ENCODE results near the gene MRFAP1L1.
A peak's percentile ranks its signal among the peaks of the same experiment; 100 is the strongest.
"Not testable (repeated sequence)": the region's sequence is repeated elsewhere in the genome, so short reads cannot be mapped to it uniquely, and the experiment has no call there.

Gene MRFAP1L1

GRCh38 chr4:6733358-6734164 is 23.9 kb upstream of the MRFAP1L1 start:
- no peak for DNase-seq

GRCh38 chr4:6732441-6733357 is 23.0 kb upstream of the MRFAP1L1 start:
- DNase-seq: peak; percentile 82

GRCh38 chr4:6731780-6732179 is 22.1 kb upstream of the MRFAP1L1 start:
- no peak for DNase-seq

DNA sequence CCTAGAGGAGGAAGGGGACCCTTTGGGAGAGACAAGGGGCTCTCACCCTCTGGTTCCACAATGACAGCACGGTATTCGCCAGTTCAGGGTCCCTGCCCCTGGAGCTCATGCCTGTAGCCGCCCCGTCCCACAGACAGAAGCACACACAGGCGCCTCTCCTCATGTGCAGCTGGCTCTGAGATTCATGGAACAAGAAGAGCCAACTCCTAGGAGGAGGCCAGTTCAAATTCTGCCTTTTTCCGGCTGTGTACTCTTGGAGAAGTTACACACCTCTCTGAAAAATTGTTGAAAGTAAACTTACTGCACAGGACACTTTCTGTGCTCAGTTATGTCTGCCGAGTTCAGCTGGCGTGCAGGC is 21.6 kb upstream of the MRFAP1L1 start:
- DNase-seq: no peak

DNA sequence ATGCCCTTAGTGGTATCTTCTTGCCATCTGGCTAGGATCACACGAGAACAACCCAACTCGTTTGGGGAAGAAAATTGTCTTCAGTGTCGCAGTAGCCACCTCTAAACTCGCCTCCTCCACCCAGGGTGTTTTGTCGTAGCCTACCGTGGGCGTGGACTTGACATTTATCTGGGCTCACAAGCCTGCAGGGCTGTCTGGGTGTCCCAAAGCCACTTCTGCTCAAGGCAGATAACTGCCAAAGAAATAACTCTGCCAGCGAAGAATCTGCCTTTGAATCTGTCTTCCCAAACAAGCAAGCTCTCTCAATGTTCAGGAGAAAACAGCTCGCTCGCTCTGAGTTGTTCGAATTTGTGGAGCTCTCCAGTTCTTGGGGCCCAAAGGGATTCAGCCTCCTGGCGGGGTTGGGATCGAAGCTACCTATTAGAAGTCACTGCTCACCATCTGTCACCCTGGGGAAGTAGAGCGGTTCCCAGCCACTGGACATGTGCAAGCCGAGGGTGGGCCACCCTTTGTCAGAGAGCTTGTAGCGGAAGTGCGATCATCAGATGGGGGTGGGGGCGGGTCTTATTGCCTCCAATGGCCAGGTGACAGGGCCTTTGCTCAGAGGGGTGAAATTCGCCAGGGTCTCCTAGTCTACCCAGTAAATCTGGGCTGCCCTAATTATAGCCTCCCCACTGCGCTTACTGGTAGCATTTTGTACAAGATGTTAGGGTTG is 21.1 kb upstream of the MRFAP1L1 start:
- no peak for DNase-seq

GRCh38 chr4:6728320-6729029 is 18.8 kb upstream of the MRFAP1L1 start:
- DNase-seq: no peak

- no peak for DNase-seq
These were observed 18.2 kb upstream of the MRFAP1L1 start for GRCh38 chr4:6727943-6728250.

DNA sequence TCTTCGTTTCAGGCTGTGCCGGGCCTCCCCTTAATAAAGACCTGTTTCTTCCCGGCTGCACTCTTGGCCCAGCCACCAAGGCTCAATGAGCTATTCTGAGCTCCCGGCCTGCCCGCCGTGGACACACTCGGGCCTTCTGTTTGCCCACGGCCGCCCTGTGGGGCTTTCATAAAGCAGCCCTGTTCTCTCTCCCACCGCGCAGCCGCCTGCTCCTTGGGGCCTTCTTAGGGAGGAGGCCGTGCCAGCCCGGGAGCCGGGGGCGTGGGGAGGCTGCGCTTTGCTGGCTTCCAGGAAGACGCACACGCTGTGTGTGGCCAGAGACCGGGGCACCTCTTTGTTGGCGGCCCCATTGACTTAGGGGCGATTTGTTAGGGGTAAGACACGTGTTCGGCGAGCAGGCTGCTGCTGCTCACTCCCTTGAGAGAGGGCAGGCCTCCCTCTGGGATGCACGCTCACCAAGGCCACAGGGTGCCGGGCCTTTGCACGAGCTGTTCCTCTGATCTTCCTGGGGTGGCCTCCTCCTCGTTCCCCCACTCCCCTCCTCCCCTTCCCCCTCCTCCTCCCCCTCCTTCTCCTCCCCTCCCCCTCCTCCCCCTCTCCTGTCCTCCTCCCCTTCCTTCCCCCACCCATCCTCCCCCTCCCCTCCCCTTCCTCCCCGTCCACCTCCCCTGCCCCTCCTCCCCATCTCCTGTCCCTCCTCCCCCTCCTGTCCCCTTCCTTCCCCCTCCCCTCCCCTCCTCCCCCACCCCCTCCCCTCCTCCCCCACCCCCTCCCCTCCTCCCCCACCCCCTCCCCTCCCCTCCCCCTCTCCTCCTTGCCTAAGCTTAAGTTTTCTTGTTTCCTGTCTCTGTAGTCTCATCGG is 17.6 kb upstream of the MRFAP1L1 start:
- no peak for DNase-seq

- DNase-seq: not testable (repeated sequence)
These were observed 15.8 kb upstream of the MRFAP1L1 start for GRCh38 chr4:6725427-6725961.

DNA sequence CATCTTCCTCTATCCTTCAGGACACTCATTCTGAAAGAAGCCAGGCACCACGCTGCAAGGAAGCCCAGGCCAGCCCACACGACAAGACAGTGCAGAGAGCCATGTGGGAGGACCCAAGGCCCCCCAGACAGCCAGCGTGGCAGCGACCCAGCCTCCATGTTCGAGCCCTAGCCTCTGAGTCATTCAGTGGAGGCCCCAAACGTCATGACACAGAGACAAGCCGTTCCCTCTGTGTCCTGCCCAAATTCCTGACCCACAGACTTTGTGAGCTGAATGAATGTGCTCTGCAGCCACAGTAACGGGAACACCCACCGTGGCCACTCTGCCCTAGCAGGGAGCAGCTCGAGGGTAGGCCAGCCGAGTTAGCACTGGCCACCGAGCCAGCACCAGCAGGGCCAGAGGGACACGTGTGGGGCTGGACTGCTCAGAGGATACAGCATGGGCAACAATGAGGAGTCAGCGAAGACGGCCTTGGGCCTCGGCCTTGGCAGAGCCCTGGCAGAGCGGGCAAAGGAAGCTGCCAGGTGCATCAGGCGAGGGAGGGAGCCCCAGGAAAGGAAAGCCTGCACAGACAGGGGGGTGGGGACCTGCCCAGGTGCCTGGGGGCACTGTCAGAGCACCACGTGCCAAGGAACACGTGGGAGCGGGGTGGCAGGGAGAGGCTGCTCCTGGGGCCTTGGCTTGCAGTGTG is 14.9 kb upstream of the MRFAP1L1 start:
- no peak for DNase-seq

DNA sequence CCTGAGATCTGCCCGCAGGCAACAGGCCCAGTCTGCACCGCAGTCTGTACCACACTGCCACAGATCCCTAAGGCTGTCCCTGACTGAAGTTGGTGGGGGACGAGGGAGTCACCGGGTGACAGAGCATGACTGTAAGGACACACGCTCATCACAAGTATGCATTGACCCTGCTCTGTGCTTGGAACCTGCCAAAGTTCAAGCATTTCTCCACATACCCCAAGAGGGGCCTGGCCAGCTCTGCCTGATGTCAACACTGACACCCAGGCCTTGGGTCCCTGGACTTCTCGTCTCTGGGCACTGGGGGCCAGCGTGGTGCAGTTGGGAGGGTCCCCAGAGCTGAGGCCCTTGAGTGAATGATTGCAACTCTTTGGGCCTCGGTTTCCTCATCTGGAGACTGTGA is 14.2 kb upstream of the MRFAP1L1 start:
- no peak for DNase-seq

- DNase-seq: no peak
These were observed 13.2 kb upstream of the MRFAP1L1 start for GRCh38 chr4:6722891-6723290.

DNA sequence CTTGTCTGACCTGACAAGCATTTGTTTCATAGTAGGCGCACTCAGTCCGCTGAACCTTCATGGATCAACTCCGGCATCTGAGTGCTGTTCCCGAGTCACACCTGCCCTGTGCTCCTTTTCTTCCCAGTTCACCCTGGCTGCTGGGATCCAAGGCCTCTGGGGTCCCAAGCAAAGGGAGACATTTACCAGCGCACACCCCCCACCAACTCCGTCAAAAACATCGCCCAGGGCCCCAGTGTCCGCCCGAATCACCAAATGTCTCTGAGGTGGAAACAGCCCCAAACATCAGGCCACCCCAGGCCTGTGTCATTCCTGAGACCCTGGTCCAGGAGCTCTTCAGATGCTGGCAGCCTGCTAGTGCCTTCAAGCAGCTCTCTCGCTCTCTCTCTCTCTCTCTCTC is 11.5 kb upstream of the MRFAP1L1 start:
- no peak for DNase-seq

GRCh38 chr4:6720202-6720699 is 10.6 kb upstream of the MRFAP1L1 start:
- peak; percentile 69 for DNase-seq

GRCh38 chr4:6719611-6720179 is 10.0 kb upstream of the MRFAP1L1 start:
- DNase-seq: no peak

GRCh38 chr4:6718932-6719610 is 9.4 kb upstream of the MRFAP1L1 start:
- DNase-seq: no peak

DNA sequence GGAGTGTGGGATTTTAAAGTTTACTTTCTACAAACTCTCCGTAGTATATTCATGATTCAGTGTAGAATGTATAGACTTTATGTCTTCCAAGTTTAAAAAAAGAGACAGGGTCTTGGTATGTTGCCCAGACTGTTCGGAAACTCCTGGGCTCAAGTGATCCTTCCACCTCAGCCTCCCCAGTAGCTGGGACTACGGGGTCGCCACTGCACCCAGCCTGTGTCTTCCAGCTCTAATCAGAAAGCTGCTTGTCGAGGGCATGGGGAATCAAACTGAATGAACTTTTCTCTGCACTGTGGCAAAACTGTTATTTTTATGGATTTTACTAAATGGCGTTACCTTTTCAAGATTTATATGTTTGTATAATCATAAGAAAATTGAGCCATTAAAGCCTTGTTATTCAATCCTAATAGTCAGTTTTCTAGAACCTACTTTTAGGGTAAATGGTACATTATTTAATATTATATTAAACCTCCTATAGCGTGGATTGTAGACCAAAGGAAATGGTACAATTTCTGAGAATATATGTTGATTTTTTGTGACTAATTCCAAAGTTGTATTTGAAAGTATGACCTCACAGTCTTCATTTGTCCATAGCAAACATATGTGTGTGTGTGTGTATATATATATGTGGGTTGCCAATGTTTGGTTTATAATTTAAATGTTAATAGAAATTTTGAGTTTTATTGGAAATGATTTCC is 7.4 kb upstream of the MRFAP1L1 start:
- DNase-seq: no peak

DNA sequence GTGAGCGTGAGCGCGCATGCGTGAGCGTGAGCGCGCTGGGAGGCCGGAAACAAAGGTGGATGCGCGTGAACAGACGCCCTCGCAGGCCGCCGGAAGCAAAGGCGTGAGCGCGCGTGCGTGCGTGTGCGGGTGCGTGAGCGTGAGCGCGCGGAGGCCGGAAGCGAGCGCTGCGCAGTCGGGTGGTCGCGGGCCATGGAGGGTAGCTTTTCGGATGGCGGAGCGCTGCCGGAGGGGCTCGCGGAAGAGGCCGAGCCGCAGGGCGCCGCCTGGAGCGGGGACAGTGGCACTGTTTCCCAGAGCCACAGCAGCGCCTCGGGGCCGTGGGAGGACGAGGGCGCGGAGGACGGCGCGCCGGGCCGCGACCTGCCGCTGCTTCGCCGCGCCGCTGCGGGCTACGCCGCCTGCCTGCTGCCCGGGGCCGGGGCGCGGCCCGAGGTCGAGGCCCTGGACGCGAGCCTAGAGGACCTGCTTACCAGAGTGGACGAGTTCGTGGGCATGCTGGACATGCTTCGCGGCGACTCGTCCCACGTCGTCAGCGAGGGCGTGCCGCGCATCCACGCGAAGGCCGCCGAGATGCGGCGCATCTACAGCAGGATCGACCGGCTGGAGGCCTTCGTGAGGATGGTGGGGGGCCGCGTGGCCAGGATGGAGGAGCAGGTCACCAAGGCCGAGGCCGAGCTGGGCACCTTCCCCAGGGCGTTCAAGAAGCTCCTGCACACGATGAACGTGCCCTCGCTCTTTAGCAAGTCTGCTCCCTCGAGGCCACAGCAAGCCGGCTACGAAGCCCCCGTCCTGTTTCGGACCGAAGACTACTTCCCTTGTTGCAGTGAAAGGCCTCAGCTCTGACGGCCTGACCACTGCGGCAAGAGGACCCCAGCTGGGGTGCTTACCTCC is 6.6 kb upstream of the MRFAP1L1 start, which contains the start of gene BLOC1S4:
Gene BLOC1S4, plus strand, starts transcription at position 157 of the 894 bp plus-strand sequence. Its CDS starts 36 bp downstream, at position 193.
- DNase-seq: peak; percentile 88

Measured in EL (cell line).